Natural killer cell (primary cell): Measurements from ENCODE around the gene FOXB2. TPM values are rescaled to one million over a fixed set of nuclear protein-coding genes. Genes with fewer than 3 reads are reported as not detected.

Experiments
- ATAC-seq, 3 donors: fragments of 150-1000 bp in 2 of 3; fragments of 200-7000 bp in 1 of 3; cut with Tn5 transposase; 1 replicate in 1 of 3; 2 replicates in 2 of 3; pipeline ENCODE4 v1.10.0; 2021; ENCODE audit warnings: mild to moderate bottlenecking in 2 of 3, moderate library complexity in 2 of 3
- DNase-seq, 2 donors: peaks; one replicate each; pipeline versions ENCODE4 v3.0.0 to v3.0.0-alpha.2; 2013 to 2021; ENCODE audit warnings: mixed read lengths in 1 of 2
- H3K27ac ChIP-seq: one replicate; pipeline ENCODE4 v1.5.1; 2013; ENCODE audit warnings: mild to moderate bottlenecking, low read length
- H3K27me3 ChIP-seq: one replicate; pipeline ENCODE4 v1.6.1; 2013; ENCODE audit warnings: low read length; ENCODE audit not compliant: control insufficient read depth, insufficient read depth
- H3K36me3 ChIP-seq: one replicate; pipeline ENCODE4 v1.6.1; 2013; ENCODE audit warnings: low read length; ENCODE audit not compliant: control insufficient read depth, insufficient read depth
- H3K4me1 ChIP-seq: one replicate; pipeline ENCODE4 v1.6.1; 2013; ENCODE audit warnings: low read length; ENCODE audit not compliant: control insufficient read depth, insufficient read depth
- H3K4me3 ChIP-seq: one replicate; pipeline ENCODE4 v1.5.1; 2013; ENCODE audit warnings: low read length
- H3K9me3 ChIP-seq: one replicate; pipeline ENCODE4 v1.6.1; 2013; ENCODE audit warnings: low read length; ENCODE audit not compliant: control insufficient read depth, insufficient read depth
- H3K27ac Mint-ChIP-seq, 2 donors: one replicate each; pipeline ENCODE4 v1.8.0; 2022; ENCODE audit warnings: mild to moderate bottlenecking in 2 of 2, mixed read lengths in 2 of 2, moderate library complexity in 1 of 2
- H3K27me3 Mint-ChIP-seq, 2 donors: one replicate each; pipeline ENCODE4 v1.8.0; 2022; ENCODE audit warnings: low read depth in 2 of 2, mixed read lengths in 2 of 2
- H3K36me3 Mint-ChIP-seq: one replicate; pipeline ENCODE4 v1.8.0; 2022; ENCODE audit warnings: mixed read lengths
- H3K4me1 Mint-ChIP-seq, 2 donors: one replicate each; pipeline ENCODE4 v1.8.0; 2022; ENCODE audit warnings: mixed read lengths in 2 of 2
- H3K4me3 Mint-ChIP-seq: one replicate; pipeline ENCODE4 v1.8.0; 2022; ENCODE audit warnings: mild to moderate bottlenecking, moderate library complexity, mixed read lengths
- H3K9me3 Mint-ChIP-seq, 2 donors: one replicate each; pipeline ENCODE4 v1.8.0; 2022; ENCODE audit warnings: mixed read lengths in 2 of 2
- whole genome bisulfite sequencing: methylation state at CpG from one replicate; pipeline ENCODE4 v1.1.7; 2013; ENCODE audit warnings: missing lambda C conversion rate; ENCODE audit not compliant: insufficient coverage; 5-methylcytosine and 5-hydroxymethylcytosine counted together
- intact Hi-C: fragments of 100-400 bp; cut with micrococcal nuclease; formaldehyde crosslinking; loops from one replicate; pipeline ENCODE4 v1.14.2; 2022
- total RNA-seq, 4 donors: library from RNA; stranded (reverse); fragments of 120-200 nt in 1 of 4; gene quantifications; one replicate each; pipeline versions ENCODE4 v1.2.3 to v1.2.4, GENCODE V29; 2013 to 2022
- TF ChIP-seq, protein P1 (sequence below): fragments of 200-600 bp; IDR thresholded peaks from one replicate; pipeline ENCODE4 v1.8.0; 2022; ENCODE audit warnings: antibody characterized with exemption

FOXB2 gene
- total RNA-seq, 3 donors from 2014 or later (not counting 1 experiment from before 2014, with no cell fraction given), result not detected

DNA sequence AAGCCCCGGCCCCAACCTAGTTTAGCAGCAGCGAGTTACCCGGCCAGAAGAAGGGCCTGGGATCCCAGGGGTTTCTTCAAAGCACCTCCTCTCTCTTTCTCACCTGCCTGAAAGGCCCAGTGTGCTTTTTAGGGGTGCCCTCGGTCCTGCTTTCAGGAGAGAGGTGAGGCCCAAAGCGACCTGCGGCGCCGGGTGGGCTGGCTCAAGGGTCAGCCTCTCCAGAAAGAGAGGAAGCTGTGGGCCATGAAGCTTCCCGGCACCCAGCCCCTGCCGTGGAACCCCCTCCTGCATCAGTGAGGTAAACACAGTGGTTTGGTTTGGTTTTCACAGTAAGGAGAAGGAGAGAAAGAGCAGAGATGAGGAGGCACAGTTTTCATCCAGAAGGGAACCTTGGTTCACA lies 4.3 kb downstream of the FOXB2 start:
- Histone ChIP-seq H3K4me3 (no peak overlapping the region), H3K27ac (no peak overlapping the region), H3K36me3 (no peaks in the 10 kb centered on the region), H3K4me1 (peaks cover 9% of the 10 kb centered on the region), H3K27me3 (peaks cover 45% of the 10 kb centered on the region), H3K9me3 (no peaks in the 10 kb centered on the region)
- WGBS, result 28% methylated on average over 10 of the region's 10 CpGs
- Mint-ChIP-seq H3K9me3 (no peaks in the 10 kb centered on the region), H3K4me1 (peaks cover 4 to 9% of the 10 kb centered on the region in 2 donors), H3K27me3 (peaks cover 51 to 56% of the 10 kb centered on the region in 2 donors), H3K27ac (no peak overlapping the region), H3K4me3 (no peak overlapping the region), H3K36me3 (no peaks in the 10 kb centered on the region)
- ATAC-seq, result no peak
- TF ChIP-seq, protein P1, sequence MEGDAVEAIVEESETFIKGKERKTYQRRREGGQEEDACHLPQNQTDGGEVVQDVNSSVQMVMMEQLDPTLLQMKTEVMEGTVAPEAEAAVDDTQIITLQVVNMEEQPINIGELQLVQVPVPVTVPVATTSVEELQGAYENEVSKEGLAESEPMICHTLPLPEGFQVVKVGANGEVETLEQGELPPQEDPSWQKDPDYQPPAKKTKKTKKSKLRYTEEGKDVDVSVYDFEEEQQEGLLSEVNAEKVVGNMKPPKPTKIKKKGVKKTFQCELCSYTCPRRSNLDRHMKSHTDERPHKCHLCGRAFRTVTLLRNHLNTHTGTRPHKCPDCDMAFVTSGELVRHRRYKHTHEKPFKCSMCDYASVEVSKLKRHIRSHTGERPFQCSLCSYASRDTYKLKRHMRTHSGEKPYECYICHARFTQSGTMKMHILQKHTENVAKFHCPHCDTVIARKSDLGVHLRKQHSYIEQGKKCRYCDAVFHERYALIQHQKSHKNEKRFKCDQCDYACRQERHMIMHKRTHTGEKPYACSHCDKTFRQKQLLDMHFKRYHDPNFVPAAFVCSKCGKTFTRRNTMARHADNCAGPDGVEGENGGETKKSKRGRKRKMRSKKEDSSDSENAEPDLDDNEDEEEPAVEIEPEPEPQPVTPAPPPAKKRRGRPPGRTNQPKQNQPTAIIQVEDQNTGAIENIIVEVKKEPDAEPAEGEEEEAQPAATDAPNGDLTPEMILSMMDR, result no peak
- DNase-seq, result no peak
- intact Hi-C loops, result no loop called here

DNA sequence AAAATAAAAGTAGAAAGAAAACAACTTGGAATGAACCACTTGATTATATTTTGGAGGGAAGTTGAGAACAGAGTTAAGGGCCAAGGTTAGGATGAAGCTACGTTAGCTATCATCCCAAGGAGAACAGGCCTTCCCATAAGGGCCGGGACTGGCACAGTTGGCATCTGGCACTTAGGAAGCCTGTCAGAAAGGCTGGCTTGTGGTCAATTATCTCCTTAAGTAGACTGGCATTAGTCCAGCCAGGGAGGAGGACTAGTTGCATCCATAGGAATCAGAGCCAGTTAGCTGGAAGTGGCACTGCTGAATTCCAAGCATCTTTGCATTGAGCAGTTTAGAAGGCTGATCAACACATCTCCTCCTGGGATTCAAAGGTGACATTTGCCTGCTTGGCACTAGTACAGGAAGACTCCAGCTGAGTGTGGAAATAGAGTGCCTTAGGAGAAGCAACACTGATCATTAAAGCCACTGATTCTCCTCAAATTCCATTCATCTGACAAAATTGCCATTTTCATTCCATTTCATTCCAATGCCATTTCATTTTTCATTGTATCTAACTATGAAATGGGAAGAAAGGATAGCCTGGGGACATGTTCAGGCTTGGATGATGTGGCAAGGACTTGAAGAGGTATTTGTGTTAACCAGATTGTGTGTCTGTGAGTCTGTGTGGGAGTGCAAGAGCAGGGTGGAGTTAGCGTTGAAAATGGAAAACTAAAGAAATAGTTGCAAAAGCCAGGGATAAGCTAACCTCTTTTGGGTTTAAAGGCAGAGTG lies 5.5 kb downstream of the FOXB2 start:
- Mint-ChIP-seq H3K27me3 (peaks cover 40 to 56% of the 10 kb centered on the region in 2 donors), H3K36me3 (no peaks in the 10 kb centered on the region), H3K4me3 (no peak overlapping the region), H3K27ac (no peak overlapping the region), H3K9me3 (no peaks in the 10 kb centered on the region), H3K4me1 (peaks cover 4 to 5% of the 10 kb centered on the region in 2 donors)
- WGBS, result 86% methylated on average over 3 of the region's 3 CpGs
- ATAC-seq (no peak), DNase-seq (no peak)
- H3K27ac ChIP-seq, result no peak overlapping the region
- H3K36me3 ChIP-seq, result no peaks in the 10 kb centered on the region
- peaks cover 4% of the 10 kb centered on the region for H3K4me1 ChIP-seq
- intact Hi-C loops, result no loop called here
- H3K4me3 ChIP-seq, result no peak overlapping the region
- TF ChIP-seq, protein P1, result no peak
- H3K9me3 ChIP-seq, result no peaks in the 10 kb centered on the region
- H3K27me3 ChIP-seq, result peaks cover 35% of the 10 kb centered on the region

DNA sequence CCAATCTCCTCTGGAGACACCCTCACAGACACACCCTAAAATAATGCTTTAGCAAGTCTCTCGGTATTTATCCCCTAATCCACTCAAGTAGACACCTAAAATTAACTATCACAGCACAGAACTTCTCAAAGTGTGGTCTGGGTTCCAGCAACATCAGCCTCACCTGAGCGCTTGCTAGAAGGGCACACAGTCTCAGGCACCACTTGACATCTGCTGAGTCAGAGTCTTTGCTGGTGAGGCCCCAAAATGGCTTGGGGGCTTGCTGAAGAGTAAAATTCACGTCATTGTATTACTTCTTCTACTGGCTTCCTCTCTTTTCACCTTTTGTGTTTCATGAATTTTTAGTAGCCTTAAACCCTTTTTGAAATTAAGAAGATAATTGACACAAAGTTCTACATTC lies 9.0 kb downstream of the FOXB2 start:
- H3K9me3 Mint-ChIP-seq, result no peaks in the 10 kb centered on the region

More for the DNA sequence above, 9.0 kb downstream of the FOXB2 start:
- TF ChIP-seq, protein P1, result no peak
- Histone ChIP-seq H3K9me3 (no peaks in the 10 kb centered on the region), H3K27me3 (peaks cover 11% of the 10 kb centered on the region), H3K4me1 (no peaks in the 10 kb centered on the region), H3K27ac (no peak overlapping the region), H3K4me3 (no peak overlapping the region), H3K36me3 (no peaks in the 10 kb centered on the region)
- H3K27ac Mint-ChIP-seq, result no peak overlapping the region
- 52% methylated on average over 3 of the region's 3 CpGs for WGBS
- no peak for ATAC-seq
- H3K4me1 Mint-ChIP-seq, result no peaks in the 10 kb centered on the region
- no peak for DNase-seq
- H3K36me3 Mint-ChIP-seq, result no peaks in the 10 kb centered on the region
- no peak overlapping the region for H3K4me3 Mint-ChIP-seq
- intact Hi-C loops, result no loop called here
- H3K27me3 Mint-ChIP-seq, result peaks cover 20 to 29% of the 10 kb centered on the region in 2 donors
